CD4-positive, CD25-positive, alpha-beta regulatory T cell (primary cell): ENCODE data around the gene CRY2. TPM values are rescaled to one million over a fixed set of nuclear protein-coding genes. Genes with fewer than 3 reads are reported as not detected.

ENCODE experiments used
- ATAC-seq, 2 donors: fragments of 150-1000 bp; cut with Tn5 transposase; one replicate each; pipeline ENCODE4 v1.10.0; 2021; ENCODE audit warnings: low read depth in 2 of 2, moderate number of reproducible peaks in 2 of 2, moderate library complexity in 1 of 2
- DNase-seq, 3 donors: peaks; one replicate each; pipeline versions ENCODE4 v3.0.0 to v3.0.0-alpha.2; 2012 to 2022; ENCODE audit warnings: mixed read lengths in 1 of 3
- H3K27ac ChIP-seq: one replicate; pipeline ENCODE4 v1.7.0; 2013; ENCODE audit warnings: mild to moderate bottlenecking, low read length; ENCODE audit not compliant: insufficient read depth, poor library complexity, severe bottlenecking
- H3K27me3 ChIP-seq: one replicate; pipeline ENCODE4 v1.7.0; 2013; ENCODE audit warnings: low read length; ENCODE audit not compliant: control insufficient read depth, insufficient read depth
- H3K36me3 ChIP-seq: one replicate; pipeline ENCODE4 v1.7.0; 2013; ENCODE audit warnings: mild to moderate bottlenecking, low read length, moderate library complexity; ENCODE audit not compliant: control insufficient read depth, insufficient read depth
- H3K4me1 ChIP-seq: 2 replicates; pipeline ENCODE4 v1.7.0; 2013; ENCODE audit warnings: mild to moderate bottlenecking, low read length; ENCODE audit not compliant: insufficient read depth, control insufficient read depth, poor library complexity, severe bottlenecking
- H3K4me3 ChIP-seq: one replicate; pipeline ENCODE4 v1.7.0; 2013; ENCODE audit warnings: low read depth, mild to moderate bottlenecking, low read length, moderate library complexity
- H3K9me3 ChIP-seq, 2 experiments: 1 replicate in 1 of 2; 2 replicates in 1 of 2; pipeline ENCODE4 v1.7.0; 2013; ENCODE audit warnings: low read length in 2 of 2, mild to moderate bottlenecking in 1 of 2, moderate library complexity in 1 of 2; ENCODE audit not compliant: control insufficient read depth in 2 of 2
- H3K27ac Mint-ChIP-seq, 3 donors: one replicate each; pipeline ENCODE4 v1.8.0; 2020 to 2022; ENCODE audit warnings: mild to moderate bottlenecking in 3 of 3, mixed read lengths in 3 of 3, moderate library complexity in 2 of 3
- H3K27me3 Mint-ChIP-seq: one replicate; pipeline ENCODE4 v1.8.0; 2022; ENCODE audit warnings: mild to moderate bottlenecking, mixed read lengths
- H3K36me3 Mint-ChIP-seq: one replicate; pipeline ENCODE4 v1.8.0; 2020; ENCODE audit warnings: mixed read lengths
- H3K4me1 Mint-ChIP-seq, 4 donors: one replicate each; pipeline ENCODE4 v1.8.0; 2020 to 2022; ENCODE audit warnings: mixed read lengths in 4 of 4, mild to moderate bottlenecking in 1 of 4
- H3K4me3 Mint-ChIP-seq, 4 donors: one replicate each; pipeline ENCODE4 v1.8.0; 2020 to 2022; ENCODE audit warnings: mild to moderate bottlenecking in 4 of 4, mixed read lengths in 4 of 4, moderate library complexity in 3 of 4
- H3K9me3 Mint-ChIP-seq, 7 donors: one replicate each; pipeline ENCODE4 v1.8.0; 2020 to 2022; ENCODE audit warnings: mixed read lengths in 7 of 7, mild to moderate bottlenecking in 3 of 7, moderate library complexity in 2 of 7
- polyA plus RNA-seq, 4 donors: library from polyadenylated mRNA; unstranded; fragments of 300-500 nt; fragmentation: Illumina TruSeq; gene quantifications; one replicate each; pipeline ENCODE4 v1.2.3, GENCODE V29; 2021
- total RNA-seq: library from RNA; stranded (reverse); gene quantifications from one replicate; pipeline ENCODE4 v1.2.3, GENCODE V29; 2022

Gene CRY2
- total and polyA plus RNA-seq, 5 donors from 2014 or later: 23.4 to 183 (median 27.8) TPM

DNA sequence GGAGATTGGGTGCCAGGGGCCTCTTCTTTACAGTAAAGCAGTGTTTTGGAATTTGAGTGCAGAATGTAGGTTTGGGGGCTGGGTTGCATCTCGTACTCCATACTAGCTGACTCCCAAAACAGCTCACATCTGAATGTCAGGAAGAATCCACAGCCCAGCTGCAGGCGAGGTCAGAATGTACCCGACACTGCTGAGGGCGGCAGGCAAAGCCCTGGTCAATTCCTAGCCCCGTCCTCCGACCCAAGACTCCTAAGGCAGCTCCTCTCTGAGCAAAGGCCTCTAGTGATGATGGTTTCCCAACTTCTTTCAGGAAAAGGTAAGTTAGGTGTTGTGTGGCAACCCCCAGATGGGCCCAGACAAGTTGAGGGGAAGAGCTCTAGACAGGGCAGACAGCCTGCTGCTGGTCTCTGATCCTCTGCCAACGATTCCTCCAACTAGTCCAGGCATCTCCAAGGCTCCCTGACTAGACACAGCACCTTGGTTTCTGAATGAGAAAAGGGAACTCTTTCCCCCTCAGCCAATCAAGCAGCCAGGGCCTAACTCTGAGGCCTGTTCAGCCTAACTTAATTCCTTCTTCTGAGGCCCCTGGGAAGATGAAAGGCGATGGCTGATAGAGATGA, 83.8 kb downstream of the CRY2 start:
- Histone ChIP-seq H3K36me3 (peaks cover 31% of the 10 kb centered on the region), H3K4me3 (no peak overlapping the region), H3K4me1 (peaks cover 36% of the 10 kb centered on the region), H3K27me3 (no peaks in the 10 kb centered on the region), H3K9me3 (no peaks in the 10 kb centered on the region), H3K27ac (peak overlapping the region; percentile 70)
- Mint-ChIP-seq H3K4me1 (peaks cover 6 to 44% (median 20%) of the 10 kb centered on the region in 4 donors), H3K9me3 (no peaks in the 10 kb centered on the region), H3K27me3 (no peaks in the 10 kb centered on the region), H3K4me3 (peak overlapping the region in 2 of 4 donors; percentile 16 to 76), H3K27ac (peak overlapping the region; percentile 78 to 92 (median 85)), H3K36me3 (peaks cover 16% of the 10 kb centered on the region)
- no peak for DNase-seq
- ATAC-seq: no peak

DNA sequence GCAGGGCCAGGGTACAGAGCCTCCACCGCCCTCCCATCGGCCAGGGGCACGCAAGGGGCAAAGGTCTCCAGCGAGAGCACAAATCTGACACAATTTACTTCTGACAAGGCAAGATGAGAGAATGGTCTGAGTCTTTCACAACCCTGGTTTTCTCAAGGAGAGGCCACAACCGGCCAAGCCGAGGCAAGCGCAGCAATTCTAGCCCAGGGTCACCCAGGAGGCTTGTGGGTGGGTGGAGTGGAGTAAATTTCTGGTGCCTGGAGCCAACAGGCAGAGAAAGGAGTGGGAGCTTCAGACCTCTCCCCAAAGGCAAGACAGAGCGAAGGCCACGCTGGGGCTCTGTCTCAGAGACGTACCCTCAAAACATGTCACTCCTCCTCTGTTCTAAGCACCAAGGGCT, 84.5 kb downstream of the CRY2 start:
- Mint-ChIP-seq H3K4me3 (peak overlapping the region in 2 of 4 donors; percentile 13 to 26), H3K36me3 (peaks cover 19% of the 10 kb centered on the region), H3K27ac (peak overlapping the region; percentile 75 to 85 (median 78)), H3K27me3 (no peaks in the 10 kb centered on the region), H3K9me3 (no peaks in the 10 kb centered on the region), H3K4me1 (peaks cover 6 to 44% (median 20%) of the 10 kb centered on the region in 4 donors)
- peaks cover 36% of the 10 kb centered on the region for H3K4me1 ChIP-seq
- no peak for DNase-seq
- peaks cover 36% of the 10 kb centered on the region for H3K36me3 ChIP-seq
- no peaks in the 10 kb centered on the region for H3K9me3 ChIP-seq
- H3K27me3 ChIP-seq: no peaks in the 10 kb centered on the region
- H3K4me3 ChIP-seq: no peak overlapping the region
- H3K27ac ChIP-seq: peak overlapping the region; percentile 70
- no peak for ATAC-seq

DNA sequence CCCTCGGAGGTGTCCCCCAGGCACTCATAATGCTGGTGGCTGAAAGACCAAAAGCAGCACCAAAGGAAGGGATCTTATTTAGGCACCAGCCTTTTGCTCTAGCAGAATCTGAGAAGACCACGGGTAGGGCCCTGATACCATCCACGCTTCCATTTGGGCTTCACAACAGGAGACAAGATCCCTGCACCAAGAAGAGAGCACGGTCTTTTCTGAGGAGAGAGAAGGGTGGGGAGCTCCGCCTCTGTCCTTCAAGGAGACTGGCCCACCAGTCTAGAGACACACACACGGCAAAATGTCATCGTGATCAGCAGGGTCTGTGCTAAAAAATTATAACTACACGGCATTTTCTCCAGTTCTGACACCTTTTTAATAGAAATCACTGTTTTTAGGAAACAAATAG, 84.9 kb downstream of the CRY2 start:
- Histone ChIP-seq H3K27me3 (no peaks in the 10 kb centered on the region), H3K9me3 (no peaks in the 10 kb centered on the region), H3K4me1 (peaks cover 35% of the 10 kb centered on the region), H3K4me3 (no peak overlapping the region), H3K36me3 (peaks cover 41% of the 10 kb centered on the region), H3K27ac (no peak overlapping the region)
- H3K9me3 Mint-ChIP-seq: no peaks in the 10 kb centered on the region
- H3K4me3 Mint-ChIP-seq: peak overlapping the region in 2 of 4 donors; percentile 15
- H3K27ac Mint-ChIP-seq: peak overlapping the region in 2 of 3 donors; percentile 25 to 85
- DNase-seq: no peak
- H3K36me3 Mint-ChIP-seq: peaks cover 24% of the 10 kb centered on the region
- peaks cover 6 to 42% (median 20%) of the 10 kb centered on the region in 4 donors for H3K4me1 Mint-ChIP-seq
- no peak for ATAC-seq
- H3K27me3 Mint-ChIP-seq: no peaks in the 10 kb centered on the region

Other genes with a start within 250 kb of the CRY2 start
- 0.47 TPM for gene CHST1, start 181.9 kb upstream of the CRY2 start, total RNA-seq
- under 1 TPM in 1 of 4 donors, not detected in 3; 0.10 TPM for gene CHST1, start 181.9 kb upstream of the CRY2 start, polyA plus RNA-seq
- 8.1 TPM for gene SLC35C1, start 42.3 kb upstream of the CRY2 start, total RNA-seq
- 10 to 100 TPM in 3 of 4 donors, 1 to 10 TPM in 1; 9.2 to 18.4 (median 13.6) TPM for gene SLC35C1, start 42.3 kb upstream of the CRY2 start, polyA plus RNA-seq
- gene MAPK8IP1, start 38.2 kb downstream of the CRY2 start, total RNA-seq: 4.1 TPM
- gene MAPK8IP1, start 38.2 kb downstream of the CRY2 start, polyA plus RNA-seq: under 1 TPM in 1 of 4 donors, not detected in 3; 0.18 TPM
- 1.8 TPM for gene FREY1, start 59.8 kb downstream of the CRY2 start, total RNA-seq
- not detected for gene FREY1, start 59.8 kb downstream of the CRY2 start, polyA plus RNA-seq
- gene PEX16, start 70.4 kb downstream of the CRY2 start, total RNA-seq: 64.1 TPM
- 10 to 100 TPM; 52.6 to 62.0 (median 59.3) TPM for gene PEX16, start 70.4 kb downstream of the CRY2 start, polyA plus RNA-seq
- gene LARGE2, start 75.2 kb downstream of the CRY2 start, total RNA-seq: 4.2 TPM
- 1 to 10 TPM in 2 of 4 donors, under 1 TPM in 2; 0.65 to 3.4 (median 1.2) TPM for gene LARGE2, start 75.2 kb downstream of the CRY2 start, polyA plus RNA-seq